Measurements from ENCODE around the gene PCDHA8.
"Not testable (repeated sequence)": the region's sequence is repeated elsewhere in the genome, so short reads cannot be mapped to it uniquely, and the experiment has no call there.

The PCDHA8 gene

GRCh38 chr5:140828362-140828737 is 12.6 kb upstream of the PCDHA8 start:
- DNase-seq, result no peak

GRCh38 chr5:140829511-140830501 is 11.2 kb upstream of the PCDHA8 start:
- not testable (repeated sequence) for DNase-seq

- no peak for DNase-seq
Measured at GRCh38 chr5:140833993-140834392, 7.0 kb upstream of the PCDHA8 start, which contains the start of gene PCDHA7. PCDHA7 (plus strand) TSS chr5:140834269; CDS start chr5:140834384, 115 bp downstream.

GRCh38 chr5:140834439-140835008 is 6.5 kb upstream of the PCDHA8 start:
- not testable (repeated sequence) for DNase-seq

GRCh38 chr5:140835622-140836510 is 5.1 kb upstream of the PCDHA8 start:
- DNase-seq, result no peak

GRCh38 chr5:140842798-140843733 is 2.1 kb downstream of the PCDHA8 start:
- no peak for DNase-seq

- DNase-seq, result not testable (repeated sequence)
Measured at GRCh38 chr5:140848139-140849102, 7.4 kb downstream of the PCDHA8 start, which contains the start of gene PCDHA9. PCDHA9 (plus strand) TSS chr5:140848382; CDS start chr5:140848496, 114 bp downstream.

- not testable (repeated sequence) for DNase-seq
Measured at GRCh38 chr5:140849831-140850634, 9.0 kb downstream of the PCDHA8 start.

GRCh38 chr5:140855772-140856674 is 15.0 kb downstream of the PCDHA8 start, which contains the start of gene PCDHA10:
PCDHA10 (plus strand) TSS chr5:140855897; CDS start chr5:140856049, 152 bp downstream.
- no peak for DNase-seq

- no peak for DNase-seq
Measured at GRCh38 chr5:140857177-140857986, 16.4 kb downstream of the PCDHA8 start.

GRCh38 chr5:140857987-140858240 is 16.9 kb downstream of the PCDHA8 start:
- DNase-seq, result no peak

- DNase-seq, result no peak
Measured at GRCh38 chr5:140862441-140863295, 21.7 kb downstream of the PCDHA8 start.

- no peak for DNase-seq
Measured at GRCh38 chr5:140868721-140869554, 28.0 kb downstream of the PCDHA8 start, which contains the start of gene PCDHA11. PCDHA11 (plus strand) TSS chr5:140868957; CDS start chr5:140869104, 147 bp downstream.

GRCh38 chr5:140869555-140869886 is 28.5 kb downstream of the PCDHA8 start:
- DNase-seq, result no peak
